NOMO-1 (cell line): ENCODE measurements around the gene GCDH.
"Not testable (repeated sequence)": the region's sequence is repeated elsewhere in the genome, so short reads cannot be mapped to it uniquely, and the experiment has no call there.

Experiments used
- DNase-seq, 2 experiments: peaks; one replicate each; lab custom pipeline; 2025; ENCODE audit not compliant: unreplicated experiment in 2 of 2; lab: John Stamatoyannopoulos, UW

The GCDH gene

GRCh38 chr19:12896460-12896859 lies 5.5 kb downstream of the GCDH start:
- no peak for DNase-seq

- no peak for DNase-seq
Observed at GRCh38 chr19:12899891-12900518, 9.0 kb downstream of the GCDH start.

GRCh38 chr19:12907166-12907565 lies 16.2 kb downstream of the GCDH start:
- DNase-seq = no peak

- DNase-seq = no peak
Observed at GRCh38 chr19:12912571-12912970, 21.6 kb downstream of the GCDH start.

- DNase-seq = no peak
Observed at GRCh38 chr19:12913011-12913561, 22.1 kb downstream of the GCDH start.

GRCh38 chr19:12913851-12914690 lies 23.1 kb downstream of the GCDH start:
- peak; percentile 70 to 73 for DNase-seq

GRCh38 chr19:12915860-12916259 lies 24.9 kb downstream of the GCDH start:
- not testable (repeated sequence) for DNase-seq

GRCh38 chr19:12918253-12918652 lies 27.3 kb downstream of the GCDH start:
- DNase-seq = no peak

- DNase-seq = no peak
Observed at GRCh38 chr19:12921047-12921446, 30.1 kb downstream of the GCDH start.

GRCh38 chr19:12922959-12923358 lies 32.0 kb downstream of the GCDH start:
- DNase-seq = no peak

- no peak for DNase-seq
Observed at GRCh38 chr19:12924621-12925310, 33.8 kb downstream of the GCDH start.

- DNase-seq = no peak
Observed at GRCh38 chr19:12930002-12930645, 39.2 kb downstream of the GCDH start.

- DNase-seq = no peak
Observed at GRCh38 chr19:12932392-12933286, 41.7 kb downstream of the GCDH start.

GRCh38 chr19:12933287-12934072 lies 42.5 kb downstream of the GCDH start, which contains the start of gene FARSA:
FARSA (minus strand) TSS chr19:12933711; CDS start chr19:12933696, 15 bp downstream.
- DNase-seq = peak; percentile 81 to 88

- no peak for DNase-seq
Observed at GRCh38 chr19:12935071-12935470, 44.1 kb downstream of the GCDH start.

- no peak for DNase-seq
Observed at GRCh38 chr19:12936582-12936981, 45.6 kb downstream of the GCDH start.

GRCh38 chr19:12937093-12937926 lies 46.4 kb downstream of the GCDH start:
- DNase-seq = peak; percentile 79 to 83
